IMR-90 (cell line): ENCODE results near the gene NUDT7. TPM values are rescaled to one million over a fixed set of nuclear protein-coding genes. Genes with fewer than 3 reads are reported as not detected.

Experiments used
- ATAC-seq: fragments of 200-7000 bp; cut with Tn5 transposase; 2 replicates; pipeline ENCODE4 v1.9.1; 2020; ENCODE audit warnings: low read depth, mild to moderate bottlenecking, moderate library complexity
- BruUV-seq: library from RNA; stranded (reverse); fragments of 400-500 nt; replicated peaks from 2 replicates; lab custom pipeline; 2021; lab: Mats Ljungman, UMichigan
- CTCF ChIA-PET: fragments of 300-600 bp; formaldehyde crosslinking; extraction: SDS; loops from one replicate; lab custom pipeline; 2021; ENCODE audit warnings: antibody characterized with exemption; lab: Yijun Ruan, JAX
- POLR2A ChIA-PET: fragments of 300-600 bp; sonication (Branson Sonifier 250); formaldehyde crosslinking; loops from one replicate; lab custom pipeline; 2022; ENCODE audit warnings: antibody characterized with exemption; ENCODE audit not compliant: unreplicated experiment; lab: Charles Lee
- DNase-seq: peaks from one replicate; pipeline ENCODE4 v3.0.0; 2013
- H2AFZ ChIP-seq: replicated peaks from 2 replicates; pipeline ENCODE3; 2013; ENCODE audit warnings: low read length, mild to moderate bottlenecking; ENCODE audit not compliant: poor library complexity
- H2AK5ac ChIP-seq: 2 replicates; pipeline ENCODE4 v1.6.1; 2013; ENCODE audit warnings: low read depth, low read length, inconsistent platforms
- H2AK9ac ChIP-seq: replicated peaks from 2 replicates; pipeline ENCODE3; 2013; ENCODE audit warnings: mild to moderate bottlenecking, low read depth, low read length, moderate library complexity; ENCODE audit not compliant: poor library complexity
- H2BK120ac ChIP-seq: 2 replicates; pipeline ENCODE4 v1.6.1; 2013; ENCODE audit warnings: low read depth, low read length, inconsistent platforms
- H2BK15ac ChIP-seq: 3 replicates; pipeline ENCODE4 v1.6.1; 2013; ENCODE audit warnings: low read depth, low read length, inconsistent platforms
- H2BK20ac ChIP-seq: 2 replicates; pipeline ENCODE4 v1.6.1; 2013; ENCODE audit warnings: low read depth, mild to moderate bottlenecking, inconsistent platforms, low read length, moderate library complexity
- H2BK5ac ChIP-seq: 2 replicates; pipeline ENCODE4 v1.6.1; 2013; ENCODE audit warnings: mild to moderate bottlenecking, low read depth, low read length, inconsistent platforms; ENCODE audit not compliant: poor library complexity, severe bottlenecking
- H3K14ac ChIP-seq: replicated peaks from 2 replicates; pipeline ENCODE4 v1.6.1; 2013; ENCODE audit warnings: low read depth, low read length, inconsistent platforms
- H3K18ac ChIP-seq: 2 replicates; pipeline ENCODE4 v1.6.1; 2013; ENCODE audit warnings: low read depth, low read length, control low read depth
- H3K23ac ChIP-seq: 2 replicates; pipeline ENCODE4 v1.6.1; 2013; ENCODE audit warnings: low read depth, low read length, inconsistent platforms
- H3K27ac ChIP-seq: 2 replicates; pipeline ENCODE4 v1.5.1; 2013; ENCODE audit warnings: mild to moderate bottlenecking, control low read depth, low read length; ENCODE audit not compliant: insufficient read depth
- H3K27me3 ChIP-seq: 2 replicates; pipeline ENCODE4 v1.6.1; 2013; ENCODE audit warnings: low read length; ENCODE audit not compliant: control insufficient read depth, insufficient read depth
- H3K36me3 ChIP-seq: 2 replicates; pipeline ENCODE4 v1.6.1; 2013; ENCODE audit warnings: low read length, mixed read lengths; ENCODE audit not compliant: control insufficient read depth, insufficient read depth
- H3K4ac ChIP-seq: 2 replicates; pipeline ENCODE4 v1.6.1; 2013; ENCODE audit warnings: low read depth, low read length, inconsistent platforms
- H3K4me1 ChIP-seq: 2 replicates; pipeline ENCODE4 v1.6.1; 2013; ENCODE audit warnings: low read length, mixed read lengths; ENCODE audit not compliant: control insufficient read depth, insufficient read depth
- H3K4me2 ChIP-seq: 2 replicates; pipeline ENCODE4 v1.6.1; 2013; ENCODE audit warnings: low read depth, mild to moderate bottlenecking, control low read depth, low read length, moderate library complexity
- H3K4me3 ChIP-seq: 2 replicates; pipeline ENCODE4 v1.5.1; 2013; ENCODE audit warnings: low read depth, mild to moderate bottlenecking, control low read depth, low read length, moderate library complexity; ENCODE audit not compliant: insufficient read depth
- H3K56ac ChIP-seq: 2 replicates; pipeline ENCODE4 v1.6.1; 2013; ENCODE audit warnings: low read length, inconsistent platforms; ENCODE audit not compliant: insufficient read depth; ENCODE audit errors: extremely low read depth
- H3K79me1 ChIP-seq, 2 experiments: 2 replicates each; pipeline ENCODE4 v1.6.1; 2013; ENCODE audit warnings: low read length in 2 of 2, inconsistent platforms in 1 of 2, low read depth in 1 of 2
- H3K9ac ChIP-seq: 2 replicates; pipeline ENCODE4 v1.6.1; 2013; ENCODE audit warnings: low read depth, low read length, control low read depth
- H3K9me1 ChIP-seq: 2 replicates; pipeline ENCODE4 v1.6.1; 2013; ENCODE audit warnings: low read length, inconsistent platforms; ENCODE audit not compliant: insufficient read depth
- H3K9me3 ChIP-seq: 2 replicates; pipeline ENCODE4 v1.6.1; 2013; ENCODE audit warnings: low read length; ENCODE audit not compliant: control insufficient read depth, insufficient read depth
- H4K20me1 ChIP-seq: 2 replicates; pipeline ENCODE4 v1.6.1; 2013; ENCODE audit warnings: low read length, inconsistent platforms; ENCODE audit not compliant: insufficient read depth
- H4K5ac ChIP-seq: 2 replicates; pipeline ENCODE4 v1.6.1; 2013; ENCODE audit warnings: mild to moderate bottlenecking, low read depth, low read length, control low read depth
- H4K8ac ChIP-seq, 2 experiments: 2 replicates each; pipeline ENCODE4 v1.6.1; 2013; ENCODE audit warnings: low read depth in 2 of 2, low read length in 2 of 2, control low read depth in 1 of 2, inconsistent platforms in 1 of 2
- H4K91ac ChIP-seq: 2 replicates; pipeline ENCODE4 v1.6.1; 2013; ENCODE audit warnings: low read depth, low read length, inconsistent platforms; ENCODE audit not compliant: insufficient read depth
- CEBPB ChIP-seq: IDR thresholded peaks from 2 replicates; pipeline ENCODE4 v1.6.1; 2012; ENCODE audit warnings: low read depth, low read length, improper control_type of control experiment
- ELK1 ChIP-seq: fragments of 150-350 bp; IDR thresholded peaks from 2 replicates; pipeline ENCODE4 v1.6.1; 2016; ENCODE audit warnings: low read depth, mild to moderate bottlenecking, low read length, moderate library complexity, borderline replicate concordance
- WGBS, 2 experiments: methylation state at CpG; one replicate each; pipeline versions ENCODE4 v1.1.5 to v1.1.7; 2013; ENCODE audit warnings: missing lambda C conversion rate in 2 of 2; ENCODE audit not compliant: insufficient read length in 1 of 2; ENCODE audit errors: extremely low coverage in 2 of 2; 5-methylcytosine and 5-hydroxymethylcytosine counted together
- dilution Hi-C: fragments of 300-500 bp; cut with HindIII; formaldehyde crosslinking; loops from one replicate; pipeline ENCODE4 v1.14.3; 2018; ENCODE audit warnings: low sequenced_read_pairs; ENCODE audit not compliant: unreplicated experiment
- in situ Hi-C: fragments of 300-500 bp; cut with MboI; formaldehyde crosslinking; loops from 3 replicates; pipeline ENCODE4 v1.14.3; 2019; ENCODE audit warnings: low sequenced_read_pairs, inconsistent platforms, mixed read lengths
- intact Hi-C: fragments of 100-400 bp; cut with micrococcal nuclease; formaldehyde crosslinking; loops from 2 replicates; pipeline ENCODE4 v1.10.0; 2022
- polyA plus RNA-seq, 3 experiments: library from polyadenylated mRNA; depleted of rRNA; stranded (reverse); fragments of >200 nt; gene quantifications; 2 replicates each; pipeline ENCODE4 v1.2.3, GENCODE V29; 2012; ENCODE audit warnings: low replicate concordance in 1 of 3
- total RNA-seq: library from RNA; depleted of rRNA; stranded (reverse); fragments of >200 nt; gene quantifications from 2 replicates; pipeline ENCODE4 v1.2.3, GENCODE V29; 2012

The NUDT7 gene
- total and polyA plus RNA-seq, 2 of the 4 experiments (the other 2 are of a cell fraction) = 4.3 to 6.2 TPM

- Histone ChIP-seq H3K4me1 (no peaks in the 10 kb centered on the region), H3K4ac (no peak overlapping the region), H3K4me2 (no peak overlapping the region), H3K14ac (no peak overlapping the region), H3K27ac (no peak overlapping the region), H2AFZ (no peak overlapping the region), H2BK15ac (no peak overlapping the region), H2BK120ac (no peak overlapping the region), H3K56ac (no peak overlapping the region), H3K36me3 (no peaks in the 10 kb centered on the region), H4K8ac (no peak overlapping the region), H3K9me3 (no peaks in the 10 kb centered on the region), H4K20me1 (no peaks in the 10 kb centered on the region), H4K91ac (no peak overlapping the region), H3K18ac (no peak overlapping the region), H4K5ac (no peak overlapping the region), H2AK5ac (no peak overlapping the region), H3K27me3 (peaks cover 22% of the 10 kb centered on the region), H3K9ac (no peak overlapping the region), H3K4me3 (no peak overlapping the region), H2AK9ac (no peak overlapping the region), H2BK5ac (no peak overlapping the region), H3K9me1 (no peaks in the 10 kb centered on the region), H3K79me1 (no peaks in the 10 kb centered on the region), H3K23ac (no peak overlapping the region), H2BK20ac (no peak overlapping the region)
- ATAC-seq = no peak
- no peak for DNase-seq
- in situ Hi-C loops (no loop called here), dilution Hi-C loops (no loop called here), intact Hi-C loops (no loop called here)
- WGBS, 2 experiments = no CpG with 5 or more reads among the region's 4 CpGs
- no TSS peak for BruUV-seq
- TF ChIP-seq CEBPB = no peak
- TF ChIP-seq ELK1 = no peak
- ChIA-PET POLR2A (no interaction called here), CTCF (interaction anchor here (0.8 kb wide), 1 partner anchor 319 kb away, joined by 3 read pairs; no protein-coding TSS in a partner anchor)
Observed at GRCh38 chr16:77683397-77684180, 38.7 kb upstream of the NUDT7 start.
